HG03342 (cell line): ENCODE results near the gene MGMT.
A peak's percentile ranks its signal among the peaks of the same experiment; 100 is the strongest.

Experiments
- ATAC-seq: cut with Tn5 transposase; IDR thresholded peaks from one replicate; pipeline ENCODE4 v1.9.1; 2021; ENCODE audit warnings: mild to moderate bottlenecking, moderate library complexity; ENCODE audit not compliant: unreplicated experiment

MGMT gene

GRCh38 chr10:129450391-129450790 is 16.6 kb upstream of the MGMT start:
- ATAC-seq: no peak

- ATAC-seq: no peak
These were observed 11.4 kb upstream of the MGMT start for GRCh38 chr10:129455625-129456024.

GRCh38 chr10:129459762-129460539 is 7.1 kb upstream of the MGMT start:
- ATAC-seq: no peak

GRCh38 chr10:129462257-129462795 is 4.7 kb upstream of the MGMT start:
- no peak for ATAC-seq

- no peak for ATAC-seq
These were observed 2.8 kb upstream of the MGMT start for GRCh38 chr10:129464251-129464650.

- no peak for ATAC-seq
These were observed 992 bp upstream of the MGMT start for GRCh38 chr10:129465796-129466702.

GRCh38 chr10:129467359-129468064 is 471 bp downstream of the MGMT start:
- ATAC-seq: peak; percentile 5

GRCh38 chr10:129468187-129468586 is 1.1 kb downstream of the MGMT start:
- ATAC-seq: no peak

GRCh38 chr10:129470103-129470851 is 3.2 kb downstream of the MGMT start:
- no peak for ATAC-seq

- ATAC-seq: no peak
These were observed 4.6 kb downstream of the MGMT start for GRCh38 chr10:129471447-129472175.

GRCh38 chr10:129472696-129473555 is 5.9 kb downstream of the MGMT start:
- ATAC-seq: peak; percentile 60

- no peak for ATAC-seq
These were observed 7.6 kb downstream of the MGMT start for GRCh38 chr10:129474642-129475041.

GRCh38 chr10:129476431-129476830 is 9.4 kb downstream of the MGMT start:
- no peak for ATAC-seq

GRCh38 chr10:129477051-129477450 is 10.0 kb downstream of the MGMT start:
- ATAC-seq: no peak

GRCh38 chr10:129481641-129482040 is 14.6 kb downstream of the MGMT start:
- ATAC-seq: no peak

GRCh38 chr10:129483430-129484010 is 16.5 kb downstream of the MGMT start:
- ATAC-seq: no peak

- ATAC-seq: no peak
These were observed 19.8 kb downstream of the MGMT start for GRCh38 chr10:129486805-129487204.

GRCh38 chr10:129491123-129491734 is 24.2 kb downstream of the MGMT start:
- ATAC-seq: no peak
